ENCODE measurements around the gene NBEAL2.

Gene NBEAL2

GRCh38 chr3:47000922-47001730 lies 21.7 kb downstream of the NBEAL2 start:
- no peak for DNase-seq (ENCODE audit: low spot score)

- DNase-seq (ENCODE audit: low spot score) = no peak
Observed at GRCh38 chr3:47001731-47002170, 22.3 kb downstream of the NBEAL2 start.

- DNase-seq (ENCODE audit: low spot score) = no peak
Observed at GRCh38 chr3:47002171-47003055, 22.9 kb downstream of the NBEAL2 start.

GRCh38 chr3:47003056-47003410 lies 23.6 kb downstream of the NBEAL2 start:
- no peak for DNase-seq (ENCODE audit: low spot score)

GRCh38 chr3:47003461-47004368 lies 24.2 kb downstream of the NBEAL2 start:
- no peak for DNase-seq (ENCODE audit: low spot score)

GRCh38 chr3:47004369-47005211 lies 25.1 kb downstream of the NBEAL2 start:
- no peak for DNase-seq (ENCODE audit: low spot score)

- DNase-seq (ENCODE audit: low spot score) = no peak
Observed at GRCh38 chr3:47005212-47006144, 26.0 kb downstream of the NBEAL2 start.

GRCh38 chr3:47006145-47006651 lies 26.7 kb downstream of the NBEAL2 start:
- DNase-seq (ENCODE audit: low spot score) = no peak

GRCh38 chr3:47007001-47007400 lies 27.5 kb downstream of the NBEAL2 start:
- no peak for DNase-seq (ENCODE audit: low spot score)

GRCh38 chr3:47007482-47008233 lies 28.2 kb downstream of the NBEAL2 start:
- DNase-seq (ENCODE audit: low spot score) = no peak

- no peak for DNase-seq (ENCODE audit: low spot score)
Observed at GRCh38 chr3:47008234-47008796, 28.8 kb downstream of the NBEAL2 start.

GRCh38 chr3:47008851-47009224 lies 29.4 kb downstream of the NBEAL2 start:
- DNase-seq (ENCODE audit: low spot score) = no peak

GRCh38 chr3:47009225-47010110 lies 30.0 kb downstream of the NBEAL2 start:
- peak; percentile 100 for DNase-seq (ENCODE audit: low spot score)

- no peak for DNase-seq (ENCODE audit: low spot score)
Observed at GRCh38 chr3:47010111-47010712, 30.7 kb downstream of the NBEAL2 start.

GRCh38 chr3:47010910-47011309 lies 31.4 kb downstream of the NBEAL2 start:
- no peak for DNase-seq (ENCODE audit: low spot score)

GRCh38 chr3:47011371-47011770 lies 31.9 kb downstream of the NBEAL2 start:
- no peak for DNase-seq (ENCODE audit: low spot score)

All from AG20443 (cell line).